GM08714 (cell line): ENCODE results near the gene TMEM43.

Source experiments
- H3K4me3 ChIP-seq: fragments of 200-500 bp; sonication (Bioruptor generic); 2 replicates; pipeline ENCODE4 v1.5.1; 2014; ENCODE audit warnings: mild to moderate bottlenecking, low read length, inconsistent platforms
- ZNF274 ChIP-seq: IDR thresholded peaks from 2 replicates; pipeline ENCODE4 v1.6.1; 2012; ENCODE audit warnings: mild to moderate bottlenecking, low read depth, low read length

Gene TMEM43

DNA sequence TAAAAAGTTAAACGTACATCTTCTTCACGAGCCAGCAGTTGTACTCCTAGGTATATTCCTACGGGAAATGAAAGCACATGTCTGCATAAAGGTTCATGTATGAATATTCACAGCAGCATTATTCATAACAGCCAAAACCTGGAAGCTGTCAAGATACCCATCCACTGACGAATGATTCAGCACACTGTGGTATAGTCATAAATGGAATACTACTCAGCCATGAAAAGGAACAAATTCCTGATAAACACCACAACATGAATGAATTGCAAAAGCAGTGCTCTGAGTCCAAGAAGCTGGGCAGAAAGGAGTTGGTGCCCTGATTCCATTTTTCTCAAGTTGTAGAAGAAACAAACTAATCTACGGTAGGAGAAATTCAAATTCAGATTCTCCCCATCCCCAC lies 3.9 kb downstream of the TMEM43 start:
- H3K4me3 ChIP-seq: no peak overlapping the region
- no peak for TF ChIP-seq ZNF274

DNA sequence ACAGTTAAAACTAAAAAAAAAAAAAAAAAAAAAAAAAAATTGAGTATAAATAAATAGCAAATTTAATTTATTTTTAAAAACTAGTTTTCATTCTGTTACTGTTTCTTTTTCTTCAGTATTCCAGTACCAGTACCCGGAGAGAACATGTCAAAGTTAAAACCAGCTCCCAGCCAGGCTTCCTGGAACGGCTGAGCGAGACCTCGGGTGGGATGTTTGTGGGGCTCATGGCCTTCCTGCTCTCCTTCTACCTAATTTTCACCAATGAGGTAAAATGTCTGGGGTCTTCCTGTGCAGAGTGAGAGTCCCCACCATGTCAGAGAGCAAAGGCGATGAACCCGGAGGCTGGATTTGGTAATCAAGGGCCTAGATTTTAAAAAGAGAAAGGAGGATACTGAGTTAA lies 4.4 kb downstream of the TMEM43 start:
- no peak for TF ChIP-seq ZNF274

DNA sequence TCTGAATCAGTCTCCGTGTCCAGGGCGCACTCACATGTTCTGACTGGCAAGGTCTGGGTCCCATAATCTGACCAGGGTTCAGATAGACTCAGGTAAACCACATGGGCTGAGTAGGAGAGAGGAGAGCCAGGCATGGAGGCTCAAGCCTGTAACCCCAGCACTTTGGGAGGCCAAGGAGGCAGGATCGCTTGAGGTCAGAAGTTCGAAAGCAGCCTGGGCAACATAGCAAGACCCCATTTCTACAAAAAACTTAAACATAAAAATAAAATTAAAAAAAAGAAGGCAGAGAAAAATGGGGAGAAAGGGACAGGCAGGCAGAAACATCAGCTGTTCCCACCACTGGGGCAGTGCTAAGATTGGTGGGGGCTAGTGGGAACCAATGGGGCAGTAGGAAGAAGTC lies 5.4 kb downstream of the TMEM43 start:
- H3K4me3 ChIP-seq: no peak overlapping the region
- TF ChIP-seq ZNF274: no peak

More for the DNA sequence above, 4.4 kb downstream of the TMEM43 start:
- H3K4me3 ChIP-seq: no peak overlapping the region

DNA sequence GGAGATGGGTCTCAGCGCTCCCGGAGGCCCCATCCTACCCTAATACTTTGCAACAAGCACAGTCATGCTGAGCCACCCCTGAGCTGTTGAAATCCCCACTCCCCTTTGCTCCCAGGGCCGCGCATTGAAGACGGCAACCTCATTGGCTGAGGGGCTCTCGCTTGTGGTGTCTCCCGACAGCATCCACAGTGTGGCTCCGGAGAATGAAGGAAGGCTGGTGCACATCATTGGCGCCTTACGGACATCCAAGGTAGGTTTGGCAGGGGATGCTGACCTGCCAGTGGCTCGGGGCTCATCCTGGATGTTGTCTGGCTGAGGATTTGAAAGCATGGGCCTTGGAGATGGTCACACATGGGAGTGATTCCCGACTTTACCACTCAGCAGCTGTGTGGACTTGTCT lies 5.9 kb downstream of the TMEM43 start:
- H3K4me3 ChIP-seq: no peak overlapping the region
- TF ChIP-seq ZNF274: no peak

DNA sequence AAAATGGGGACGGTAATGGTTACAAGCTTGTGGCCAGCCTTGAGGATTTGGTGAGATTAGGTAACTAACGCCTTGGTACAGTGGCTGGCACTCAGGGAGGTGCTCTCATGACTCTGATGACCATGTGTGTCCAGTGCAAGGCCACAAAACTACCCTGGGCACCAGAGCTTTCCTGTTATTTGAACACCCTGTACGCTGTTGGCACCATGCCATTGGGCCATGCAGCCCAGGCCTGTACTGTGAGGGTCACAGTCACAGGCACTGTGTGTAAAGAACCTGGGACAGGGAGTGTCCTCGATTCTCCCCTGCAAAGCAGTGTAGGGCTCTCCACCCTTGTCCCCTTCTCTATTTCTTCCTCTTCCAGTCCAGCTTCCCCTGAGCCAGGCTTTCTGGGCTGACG lies 6.3 kb downstream of the TMEM43 start:
- no peak for TF ChIP-seq ZNF274
- H3K4me3 ChIP-seq: no peak overlapping the region

DNA sequence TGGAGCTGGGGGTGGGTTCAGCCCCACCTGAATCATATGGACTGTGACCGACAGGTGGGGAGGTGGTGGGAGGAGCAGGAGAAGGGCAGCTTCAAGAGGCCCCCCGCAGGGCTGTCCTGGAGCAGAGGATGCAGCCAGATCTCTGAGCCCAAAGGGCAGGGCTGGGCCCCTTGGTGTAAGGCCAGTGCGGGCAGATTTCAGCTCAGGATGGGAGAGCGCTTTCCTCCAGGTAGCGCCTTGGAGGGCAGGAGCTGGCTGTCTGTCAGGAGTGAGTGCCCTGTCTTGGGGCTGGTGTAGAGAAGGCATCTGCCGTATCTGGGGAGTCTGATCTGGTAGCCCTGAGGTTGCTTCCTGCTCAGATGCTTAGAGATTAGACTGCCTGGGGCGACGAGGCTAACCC lies 7.3 kb downstream of the TMEM43 start:
- H3K4me3 ChIP-seq: no peak overlapping the region
- TF ChIP-seq ZNF274: no peak

DNA sequence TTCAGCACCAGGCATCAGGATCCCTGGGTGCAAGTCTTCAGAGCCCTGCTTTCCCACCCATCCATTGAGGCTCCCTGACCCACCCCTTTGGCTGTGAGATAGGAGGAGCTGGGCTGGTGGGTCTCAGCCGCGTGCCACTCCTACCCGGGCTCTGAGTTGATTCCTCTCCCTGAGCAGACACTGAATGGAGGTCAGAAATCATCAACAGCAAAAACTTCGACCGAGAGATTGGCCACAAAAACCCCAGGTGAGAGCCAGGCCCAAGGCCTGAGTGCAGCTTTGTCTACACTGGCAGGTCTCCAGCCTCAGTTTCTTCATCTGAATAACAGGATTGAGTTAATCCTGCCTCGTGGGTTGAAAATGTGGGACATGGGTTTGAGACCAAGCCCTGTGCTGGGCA lies 7.8 kb downstream of the TMEM43 start:
- no peak overlapping the region for H3K4me3 ChIP-seq
- TF ChIP-seq ZNF274: no peak

DNA sequence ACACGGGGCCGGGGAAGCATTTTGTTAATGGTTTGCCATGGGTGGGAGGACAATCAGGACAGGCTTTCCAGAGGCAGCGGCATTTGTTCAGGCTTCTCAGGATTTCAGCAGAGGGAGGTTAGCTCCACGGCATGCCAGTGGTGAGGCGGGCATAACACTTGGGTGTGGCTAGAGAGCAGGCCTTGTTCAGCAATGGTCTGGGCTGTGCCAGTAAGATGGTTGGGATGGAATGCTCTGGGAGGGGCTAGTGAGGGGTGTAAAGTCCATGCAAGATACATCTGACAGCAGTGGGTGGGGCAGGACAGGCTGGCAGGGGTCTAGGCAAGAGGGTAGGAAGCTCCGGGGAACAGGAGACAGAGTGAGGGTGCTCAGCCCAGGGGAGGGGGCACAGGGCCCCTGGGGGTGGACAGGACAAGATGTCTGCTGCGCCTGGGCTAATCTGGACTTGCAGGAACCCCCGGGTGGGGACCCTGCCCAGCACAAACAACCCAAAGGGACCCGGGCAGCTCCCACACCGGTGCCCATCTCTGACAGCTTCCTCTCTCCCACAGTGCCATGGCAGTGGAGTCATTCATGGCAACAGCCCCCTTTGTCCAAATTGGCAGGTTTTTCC lies 8.4 kb downstream of the TMEM43 start:
- no peak overlapping the region for H3K4me3 ChIP-seq
- TF ChIP-seq ZNF274: no peak

DNA sequence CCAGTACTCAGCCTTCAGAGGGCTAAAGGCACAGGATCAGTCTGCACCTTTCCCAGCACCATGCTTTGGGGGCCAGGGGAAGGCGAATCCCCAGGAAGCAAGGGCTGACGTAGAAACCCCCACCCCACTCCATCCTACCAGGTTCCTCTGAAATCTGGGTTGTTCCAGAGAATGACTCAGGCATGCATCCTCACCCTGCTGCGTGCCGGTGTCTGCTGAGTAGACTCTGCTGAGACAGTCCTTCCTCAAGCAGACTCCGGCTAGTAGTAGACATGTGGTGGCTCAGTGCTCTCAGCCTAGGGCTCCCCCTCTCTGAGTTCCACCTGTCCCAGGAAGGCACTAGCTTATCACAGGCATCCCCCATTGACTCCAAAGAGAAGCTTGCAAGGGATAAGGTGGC lies 9.0 kb downstream of the TMEM43 start:
- no peak for TF ChIP-seq ZNF274
- no peak overlapping the region for H3K4me3 ChIP-seq

DNA sequence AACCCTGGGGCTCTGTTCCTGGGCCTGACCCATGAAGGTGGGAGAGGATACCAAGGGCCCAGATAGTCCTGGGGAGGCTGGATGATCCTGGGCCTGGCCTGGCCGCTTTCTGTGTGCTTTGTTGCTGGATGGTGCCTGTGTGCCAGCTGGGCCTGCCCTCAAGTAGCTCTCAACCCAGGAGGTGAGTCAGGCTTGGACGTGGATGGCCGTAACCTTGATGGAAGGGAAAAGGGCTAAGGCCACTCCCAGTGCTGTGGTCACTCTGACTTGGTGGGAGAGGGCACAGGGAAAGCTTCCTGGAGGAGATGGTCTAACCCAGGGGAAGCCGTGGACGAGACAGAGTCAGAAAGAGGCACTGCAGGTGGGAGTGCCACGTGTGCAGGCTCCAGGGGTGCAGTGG lies 9.4 kb downstream of the TMEM43 start:
- no peak overlapping the region for H3K4me3 ChIP-seq
- TF ChIP-seq ZNF274: no peak

DNA sequence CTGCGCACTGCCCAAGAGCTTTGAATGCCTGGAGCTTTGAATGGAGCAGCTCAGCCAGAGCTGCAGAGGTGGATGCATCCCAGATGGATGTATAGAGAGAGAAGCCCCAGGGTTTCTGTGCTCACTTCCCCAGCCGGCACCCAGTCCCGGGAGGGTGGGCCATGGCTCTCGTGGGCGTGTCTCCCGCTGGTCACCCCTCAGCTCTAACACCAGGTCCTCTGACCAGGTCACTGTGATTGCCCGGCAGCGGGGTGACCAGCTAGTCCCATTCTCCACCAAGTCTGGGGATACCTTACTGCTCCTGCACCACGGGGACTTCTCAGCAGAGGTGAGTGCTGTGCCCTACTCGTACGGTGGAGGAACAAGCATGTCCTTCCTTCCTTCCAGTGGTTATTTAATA lies 10.7 kb downstream of the TMEM43 start:
- TF ChIP-seq ZNF274: no peak
- H3K4me3 ChIP-seq: no peak overlapping the region

DNA sequence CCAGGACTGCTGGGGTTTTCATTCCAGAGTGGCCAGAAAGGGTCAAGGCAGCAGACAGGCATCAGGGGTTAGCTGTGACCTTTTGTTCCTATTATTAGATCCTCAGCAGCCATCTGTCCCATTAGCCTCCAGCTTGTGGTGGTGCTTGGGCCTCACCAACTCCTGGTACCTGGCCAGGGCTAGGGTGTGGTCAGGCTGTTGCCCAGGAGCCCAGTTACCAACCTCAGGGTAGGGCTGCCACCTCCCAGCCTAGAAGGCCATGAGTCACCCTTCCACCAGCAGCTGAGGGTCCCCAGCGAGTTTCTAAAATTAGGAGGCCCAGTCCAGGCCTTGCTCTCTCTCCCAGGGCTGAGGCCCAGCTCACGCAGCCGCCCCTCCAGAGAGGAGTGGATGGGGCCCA lies 12.2 kb downstream of the TMEM43 start:
- H3K4me3 ChIP-seq: no peak overlapping the region
- TF ChIP-seq ZNF274: no peak

DNA sequence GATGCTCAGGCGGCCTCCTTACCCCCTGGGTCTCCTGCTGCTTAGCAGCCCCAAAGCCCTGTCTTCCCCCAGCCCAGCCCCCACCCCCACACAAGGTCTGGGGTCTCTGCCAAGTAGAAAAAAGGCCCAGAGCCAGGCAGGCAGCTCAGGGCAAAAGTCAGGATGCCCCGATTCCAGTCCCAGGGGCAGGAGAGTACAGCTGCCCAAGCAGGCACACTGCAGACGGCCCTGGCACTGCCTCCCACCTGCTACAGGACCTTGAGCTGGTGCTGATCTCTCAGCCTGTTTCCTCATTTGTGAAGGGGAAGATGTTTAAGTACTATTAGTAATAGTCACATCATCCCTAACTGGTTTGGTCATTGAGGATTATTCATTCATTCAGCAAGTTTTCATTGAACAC lies 12.6 kb downstream of the TMEM43 start:
- TF ChIP-seq ZNF274: no peak
- H3K4me3 ChIP-seq: no peak overlapping the region

DNA sequence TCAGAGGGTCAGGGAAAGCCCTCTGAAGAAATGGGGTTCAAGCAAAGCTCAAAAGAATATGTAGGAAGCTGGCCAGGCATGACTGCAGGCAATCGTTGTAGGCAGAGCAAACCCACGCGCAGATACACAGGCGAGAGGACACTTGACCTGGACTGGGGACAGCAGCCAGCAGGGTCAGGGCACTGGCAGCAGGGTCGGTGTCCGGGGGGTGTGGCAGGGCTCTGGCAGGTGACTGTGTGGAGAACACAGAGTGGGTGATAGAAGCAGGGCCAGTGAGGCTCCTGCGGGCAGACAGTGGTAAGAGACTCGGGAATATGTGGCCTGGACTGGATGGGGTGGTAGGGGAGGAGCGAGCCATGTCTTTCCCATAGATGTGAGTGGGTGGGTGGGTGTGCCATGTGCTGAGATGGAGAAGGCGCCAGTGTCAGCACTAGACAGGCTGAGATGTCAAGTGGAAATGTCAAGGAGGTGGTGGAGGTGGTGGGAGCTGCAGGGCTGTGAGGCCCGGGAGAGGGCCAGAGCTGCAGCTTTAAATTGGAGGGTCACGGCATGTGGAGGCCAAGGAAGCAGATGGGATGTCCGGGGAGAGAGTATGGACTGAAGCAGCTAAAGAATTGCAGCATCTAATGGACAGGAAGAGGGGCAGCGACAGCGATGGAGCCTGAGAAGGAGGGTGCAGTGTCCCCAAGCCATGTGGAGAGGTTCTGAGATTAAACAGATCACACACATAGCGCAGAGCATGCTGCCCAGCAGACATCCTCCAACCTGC lies 13.4 kb downstream of the TMEM43 start:
- H3K4me3 ChIP-seq: no peak overlapping the region
- no peak for TF ChIP-seq ZNF274

DNA sequence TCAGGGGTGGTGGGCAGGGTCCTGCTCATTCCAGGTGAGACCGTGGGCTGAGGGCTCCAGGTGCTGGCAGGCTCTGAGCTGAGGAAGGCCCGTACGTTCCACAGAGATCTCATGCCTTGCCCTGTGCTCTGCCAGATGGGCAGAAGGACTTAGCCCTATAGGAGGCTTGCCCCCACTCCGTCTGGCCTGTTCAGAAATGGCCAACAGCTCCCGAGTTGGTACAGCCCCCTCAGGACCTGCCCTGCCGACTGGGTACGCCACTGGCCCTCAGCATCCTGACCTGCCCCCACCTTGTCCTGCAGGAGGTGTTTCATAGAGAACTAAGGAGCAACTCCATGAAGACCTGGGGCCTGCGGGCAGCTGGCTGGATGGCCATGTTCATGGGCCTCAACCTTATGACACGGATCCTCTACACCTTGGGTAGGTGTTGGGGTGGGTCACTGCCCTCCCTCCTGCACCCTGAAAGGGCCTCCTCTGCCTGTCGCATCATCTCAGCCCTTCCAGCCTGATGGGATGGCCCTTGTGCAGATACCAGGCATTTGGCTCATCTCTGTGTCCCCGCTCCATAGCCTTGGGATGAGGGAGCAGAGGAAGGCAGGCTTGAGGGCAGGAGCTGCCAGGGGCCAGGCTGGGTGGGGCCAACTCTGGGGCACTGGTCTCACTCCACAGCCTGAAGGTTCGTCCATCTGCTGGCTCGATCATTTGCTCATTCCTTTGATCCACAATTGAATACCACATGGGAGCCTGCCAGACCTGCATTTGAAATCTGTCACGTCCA lies 14.2 kb downstream of the TMEM43 start:
- no peak for TF ChIP-seq ZNF274
- H3K4me3 ChIP-seq: no peak overlapping the region

DNA sequence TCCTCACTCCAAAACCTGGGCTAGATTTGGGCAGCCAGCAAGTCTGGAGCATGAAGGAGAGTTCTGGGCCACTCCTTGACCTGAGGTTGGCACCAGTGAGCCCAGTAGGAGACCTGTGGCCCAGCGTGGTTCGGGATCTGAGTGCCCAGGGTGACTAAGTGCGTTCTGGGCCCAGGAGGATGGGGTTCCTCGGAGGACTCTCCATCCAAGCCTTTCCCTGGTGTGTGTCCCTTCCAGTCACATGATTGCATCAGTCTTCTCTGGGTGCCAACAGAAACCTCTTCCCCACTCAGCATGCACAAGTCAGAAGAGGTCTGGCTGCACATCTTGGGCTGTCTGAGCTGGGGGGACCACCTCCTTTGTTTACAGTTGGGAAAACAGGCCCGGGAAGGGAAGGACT lies 14.9 kb downstream of the TMEM43 start:
- H3K4me3 ChIP-seq: no peak overlapping the region
- no peak for TF ChIP-seq ZNF274
